T-cell (primary cell): ENCODE data around the gene MS4A4E. TPM values are rescaled to one million over a fixed set of nuclear protein-coding genes. Genes with fewer than 3 reads are reported as not detected.

Source experiments
- ATAC-seq, 4 experiments: fragments of 200-7000 bp in 3 of 4; fragments of 150-1000 bp in 1 of 4; cut with Tn5 transposase; replicated peaks in 1 of 4; 1 replicate in 3 of 4; 2 replicates in 1 of 4; pipeline ENCODE4 v1.10.0; 2021; ENCODE audit warnings: moderate library complexity in 3 of 4, mild to moderate bottlenecking in 2 of 4, moderate number of reproducible peaks in 1 of 4
- CTCF ChIA-PET, 2 donors: fragments of 300-600 bp; sonication (Branson Sonifier 250); formaldehyde crosslinking; loops; one replicate each; lab custom pipeline; 2022; ENCODE audit warnings: antibody characterized with exemption in 2 of 2; lab: Charles Lee
- POLR2A ChIA-PET, 2 donors: fragments of 300-600 bp; sonication (Branson Sonifier 250); formaldehyde crosslinking; loops; one replicate each; lab custom pipeline; 2022; ENCODE audit warnings: antibody characterized with exemption in 2 of 2; lab: Charles Lee
- DNase-seq, 35 experiments: peaks; one replicate each; pipeline versions ENCODE4 v3.0.0 to v3.0.0-alpha.2; 2013 to 2023
- H3K27ac ChIP-seq: one replicate; pipeline ENCODE4 v1.5.1; 2013; ENCODE audit warnings: low read length
- H3K27me3 ChIP-seq, 2 experiments: replicated peaks in 1 of 2; 1 replicate in 1 of 2; 2 replicates in 1 of 2; pipeline versions ENCODE4 v1.6.1 to v1.7.0; 2013; ENCODE audit warnings: low read length in 1 of 2, mixed read lengths in 1 of 2; ENCODE audit not compliant: control insufficient read depth in 2 of 2, insufficient read depth in 2 of 2; ENCODE audit errors: extremely low read depth in 1 of 2
- H3K36me3 ChIP-seq, 2 donors: 1 replicate in 1 of 2; 2 replicates in 1 of 2; pipeline versions ENCODE4 v1.6.1 to v1.7.0; 2013; ENCODE audit warnings: low read length in 1 of 2; ENCODE audit not compliant: control insufficient read depth in 2 of 2, insufficient read depth in 1 of 2; ENCODE audit errors: extremely low read depth in 1 of 2
- H3K4me1 ChIP-seq, 2 experiments: 1 replicate in 1 of 2; 2 replicates in 1 of 2; pipeline versions ENCODE4 v1.6.1 to v1.7.0; 2013; ENCODE audit warnings: low read length in 2 of 2, mixed read lengths in 1 of 2; ENCODE audit not compliant: insufficient read depth in 2 of 2, control insufficient read depth in 1 of 2; ENCODE audit errors: extremely low read depth in 1 of 2
- H3K4me3 ChIP-seq, 2 donors: 1 replicate in 1 of 2; 2 replicates in 1 of 2; pipeline versions ENCODE4 v1.5.1 to v1.7.0; 2013; ENCODE audit warnings: mild to moderate bottlenecking in 2 of 2, low read length in 1 of 2, moderate library complexity in 1 of 2; ENCODE audit not compliant: control insufficient read depth in 1 of 2; ENCODE audit errors: extremely low read depth in 1 of 2
- H3K9me3 ChIP-seq: 2 replicates; pipeline ENCODE4 v1.7.0; 2013
- H3K27ac Mint-ChIP-seq, 2 donors: one replicate each; pipeline ENCODE4 v1.8.0; 2020 to 2021; ENCODE audit warnings: mild to moderate bottlenecking in 2 of 2, mixed read lengths in 2 of 2
- H3K27me3 Mint-ChIP-seq, 2 donors: one replicate each; pipeline ENCODE4 v1.8.0; 2021 to 2022; ENCODE audit warnings: mixed read lengths in 2 of 2
- H3K36me3 Mint-ChIP-seq: one replicate; pipeline ENCODE4 v1.8.0; 2021; ENCODE audit warnings: mixed read lengths
- H3K4me1 Mint-ChIP-seq, 3 donors: one replicate each; pipeline ENCODE4 v1.8.0; 2020 to 2022; ENCODE audit warnings: mixed read lengths in 3 of 3, mild to moderate bottlenecking in 1 of 3
- H3K4me3 Mint-ChIP-seq, 3 donors: one replicate each; pipeline ENCODE4 v1.8.0; 2020 to 2022; ENCODE audit warnings: mild to moderate bottlenecking in 3 of 3, mixed read lengths in 3 of 3, moderate library complexity in 3 of 3
- H3K9me3 Mint-ChIP-seq, 3 donors: one replicate each; pipeline ENCODE4 v1.8.0; 2020 to 2022; ENCODE audit warnings: mixed read lengths in 3 of 3
- WGBS: methylation state at CpG from one replicate; pipeline ENCODE4 v1.1.5; 2013; ENCODE audit warnings: missing lambda C conversion rate; ENCODE audit not compliant: insufficient coverage; 5-methylcytosine and 5-hydroxymethylcytosine counted together
- total RNA-seq, 35 experiments: library from RNA in 6 of 35; stranded (reverse) in 6 of 35; fragments of 120-200 nt in 1 of 35; gene quantifications; one replicate each; pipeline versions ENCODE4 v1.2.1 to v1.2.4 and lab custom pipeline; 2013 to 2026

Gene MS4A4E
- total RNA-seq, 5 donors from 2014 or later (not counting 1 experiment from before 2014, with no cell fraction given), result 0.54 to 1.0 TPM; not detected in 3

- DNase-seq (no peak), ATAC-seq (no peak)
- Mint-ChIP-seq H3K27me3 (peaks cover 0 to 6% of the 10 kb centered on the region in 2 donors), H3K27ac (no peak overlapping the region), H3K4me3 (no peak overlapping the region), H3K9me3 (peaks cover 0 to 4% (median 0%) of the 10 kb centered on the region in 3 donors), H3K4me1 (no peaks in the 10 kb centered on the region), H3K36me3 (no peaks in the 10 kb centered on the region)
- POLR2A ChIA-PET, result no interaction called here
- Histone ChIP-seq H3K4me3 (no peak overlapping the region), H3K27me3 (no peaks in the 10 kb centered on the region), H3K4me1 (no peaks in the 10 kb centered on the region), H3K27ac (no peak overlapping the region), H3K36me3 (no peaks in the 10 kb centered on the region), H3K9me3 (no peaks in the 10 kb centered on the region)
- WGBS, result no CpG with 5 or more reads among the region's 1 CpG
- CTCF ChIA-PET, result no interaction called here
Measured at GRCh38 chr11:60150279-60150678, 92.7 kb downstream of the MS4A4E start.

Other genes starting within 250 kb of the MS4A4E start
- not detected for gene OOSP4B, start 226.0 kb downstream of the MS4A4E start, total RNA-seq
- not detected for gene OOSP2, start 202.7 kb downstream of the MS4A4E start, total RNA-seq
- under 1 TPM in 3 of 5 donors, not detected in 2; 0.40 to 0.44 (median 0.43) TPM for gene MS4A3, start 186.5 kb downstream of the MS4A4E start, total RNA-seq
- 1 to 10 TPM in 1 of 5 donors, under 1 TPM in 3, not detected in 1; 0.12 to 1.1 (median 0.16) TPM for gene MS4A2, start 154.5 kb downstream of the MS4A4E start, total RNA-seq
- 1 to 10 TPM in 2 of 5 donors, under 1 TPM in 3; 0.32 to 1.5 (median 0.99) TPM for gene MS4A6A, start 60.1 kb downstream of the MS4A4E start, total RNA-seq
- gene MS4A4A, start 37.5 kb upstream of the MS4A4E start, total RNA-seq, result under 1 TPM in 1 of 5 donors, not detected in 4; 0.26 TPM
- gene MS4A6E, start 84.1 kb upstream of the MS4A4E start, total RNA-seq, result not detected
- gene MS4A7, start 135.4 kb upstream of the MS4A4E start, total RNA-seq, result 1 to 10 TPM in 1 of 5 donors, under 1 TPM in 3, not detected in 1; 0.43 to 1.0 (median 0.77) TPM
- under 1 TPM in 1 of 5 donors, not detected in 4; 0.10 TPM for gene MS4A14, start 153.3 kb upstream of the MS4A4E start, total RNA-seq
- not detected for gene MS4A5, start 186.4 kb upstream of the MS4A4E start, total RNA-seq
- 10 to 100 TPM in 4 of 5 donors, 1 to 10 TPM in 1; 5.6 to 54.1 (median 14.5) TPM for gene MS4A1, start 212.7 kb upstream of the MS4A4E start, total RNA-seq
- not detected for gene MS4A12, start 249.6 kb upstream of the MS4A4E start, total RNA-seq